WTC11 (cell line): ENCODE results near the gene USP47. TPM values are rescaled to one million over a fixed set of nuclear protein-coding genes. Genes with fewer than 3 reads are reported as not detected.

ENCODE experiments used
- ATAC-seq: fragments of 200-7000 bp; cut with Tn5 transposase; 2 replicates; pipeline ENCODE4 v1.10.0; 2021; ENCODE audit warnings: mild to moderate bottlenecking, moderate library complexity
- CTCF ChIA-PET: fragments of 300-600 bp; sonication (Branson Sonifier 250); formaldehyde crosslinking; loops from one replicate; lab custom pipeline; 2021; ENCODE audit warnings: antibody characterized with exemption; lab: Charles Lee
- POLR2A ChIA-PET: fragments of 350-600 bp; sonication (Branson Sonifier 250); formaldehyde crosslinking; loops from one replicate; lab custom pipeline; 2021; ENCODE audit warnings: antibody characterized with exemption; lab: Charles Lee
- DNase-seq: peaks from one replicate; pipeline ENCODE4 v3.0.0; 2021; ENCODE audit warnings: low spot score
- H3K27ac Mint-ChIP-seq: 2 replicates; pipeline ENCODE4 v1.8.0; 2021; ENCODE audit warnings: mixed read lengths
- H3K27me3 Mint-ChIP-seq: 2 replicates; pipeline ENCODE4 v1.8.0; 2021; ENCODE audit warnings: low read depth, mild to moderate bottlenecking, moderate library complexity, mixed read lengths
- H3K36me3 Mint-ChIP-seq: 2 replicates; pipeline ENCODE4 v1.8.0; 2021; ENCODE audit warnings: mixed read lengths
- H3K4me1 Mint-ChIP-seq: 2 replicates; pipeline ENCODE4 v1.8.0; 2022; ENCODE audit warnings: mixed read lengths
- H3K4me3 Mint-ChIP-seq: 2 replicates; pipeline ENCODE4 v1.8.0; 2021; ENCODE audit warnings: mild to moderate bottlenecking, moderate library complexity, mixed read lengths
- H3K9me3 Mint-ChIP-seq: 2 replicates; pipeline ENCODE4 v1.8.0; 2021; ENCODE audit warnings: mixed read lengths
- AFF4 ChIP-seq: sonication (generic); formaldehyde crosslinking; IDR thresholded peaks from 2 replicates; pipeline ENCODE4 v1.8.1; 2023; ENCODE audit warnings: mild to moderate bottlenecking, missing genetic modification reagents, borderline replicate concordance
- CDX4 ChIP-seq: fragments of 250-450 bp; sonication (Bioruptor Pico); IDR thresholded peaks from 2 replicates; pipeline ENCODE4 v1.9.0; 2021; ENCODE audit warnings: moderate library complexity, mild to moderate bottlenecking, inconsistent platforms, borderline replicate concordance
- E2F5 ChIP-seq: sonication (generic); formaldehyde crosslinking; IDR thresholded peaks from 2 replicates; pipeline ENCODE4 v1.8.1; 2022; ENCODE audit warnings: mild to moderate bottlenecking, moderate library complexity, missing genetic modification reagents
- ELF4 ChIP-seq: sonication (generic); formaldehyde crosslinking; IDR thresholded peaks from 2 replicates; pipeline ENCODE4 v1.8.1; 2022; ENCODE audit warnings: low read depth, mild to moderate bottlenecking, moderate library complexity, missing genetic modification reagents
- IRF1 ChIP-seq: sonication (generic); formaldehyde crosslinking; IDR thresholded peaks from 2 replicates; pipeline ENCODE4 v1.8.0; 2023; ENCODE audit warnings: missing genetic modification reagents
- IRF2 ChIP-seq: sonication (generic); formaldehyde crosslinking; IDR thresholded peaks from 2 replicates; pipeline ENCODE4 v1.8.0; 2022; ENCODE audit warnings: low read depth, missing genetic modification reagents, borderline replicate concordance
- KAT7 ChIP-seq: sonication (generic); formaldehyde crosslinking; IDR thresholded peaks from 2 replicates; pipeline ENCODE4 v1.8.1; 2023; ENCODE audit warnings: missing genetic modification reagents, mild to moderate bottlenecking, borderline replicate concordance
- MLX ChIP-seq: sonication (generic); formaldehyde crosslinking; IDR thresholded peaks from 2 replicates; pipeline ENCODE4 v1.8.1; 2023; ENCODE audit warnings: mild to moderate bottlenecking, missing genetic modification reagents, moderate library complexity
- STAT6 ChIP-seq: sonication (generic); formaldehyde crosslinking; conservative IDR thresholded peaks from 2 replicates; pipeline ENCODE4 v1.8.1; 2023; ENCODE audit warnings: mild to moderate bottlenecking, low read depth, missing genetic modification reagents, moderate library complexity
- TP53 ChIP-seq: sonication (generic); formaldehyde crosslinking; IDR thresholded peaks from 2 replicates; pipeline ENCODE4 v1.8.1; 2023; ENCODE audit warnings: mild to moderate bottlenecking, missing genetic modification reagents
- USF2 ChIP-seq: sonication (generic); formaldehyde crosslinking; IDR thresholded peaks from 2 replicates; pipeline ENCODE4 v1.8.1; 2023; ENCODE audit warnings: mild to moderate bottlenecking, missing genetic modification reagents, moderate library complexity
- ZBTB21 ChIP-seq: sonication (generic); formaldehyde crosslinking; IDR thresholded peaks from 2 replicates; pipeline ENCODE4 v1.8.1; 2023; ENCODE audit warnings: mild to moderate bottlenecking, missing genetic modification reagents, borderline replicate concordance
- ZNF416 ChIP-seq: fragments of 250-450 bp; sonication (Bioruptor Pico); IDR thresholded peaks from 2 replicates; pipeline ENCODE4 v1.9.0; 2021; ENCODE audit warnings: mild to moderate bottlenecking, inconsistent platforms
- ZNF532 ChIP-seq: fragments of 250-450 bp; sonication (Bioruptor Pico); IDR thresholded peaks from 2 replicates; pipeline ENCODE4 v1.9.0; 2021; ENCODE audit warnings: mild to moderate bottlenecking, borderline replicate concordance
- total RNA-seq: library from RNA; stranded (reverse); gene quantifications from 3 replicates; pipeline ENCODE4 v1.2.3, GENCODE V29; 2021

The USP47 gene
- total RNA-seq, 1 experiment from 2014 or later, result 19.7 TPM

- Mint-ChIP-seq H3K27me3 (no peaks in the 10 kb centered on the region), H3K27ac (0 out of 2 replicates have a peak overlapping the region, but pooled peaks have one; percentile 19), H3K4me1 (peaks cover 24% of the 10 kb centered on the region), H3K4me3 (no peak overlapping the region), H3K36me3 (peaks cover 10% of the 10 kb centered on the region), H3K9me3 (peaks cover 8% of the 10 kb centered on the region)
- ATAC-seq (no peak), DNase-seq (no peak)
- TF ChIP-seq E2F5 (CRISPR knock-in tag) (no peak), ZNF416 (CRISPR knock-in tag) (no peak), ZBTB21 (CRISPR knock-in tag) (no peak), ZNF532 (no peak), IRF2 (CRISPR knock-in tag) (no peak), STAT6 (no peak), MLX (CRISPR knock-in tag) (no peak), CDX4 (CRISPR knock-in tag) (no peak), AFF4 (CRISPR knock-in tag) (no peak), TP53 (CRISPR knock-in tag) (no peak), USF2 (CRISPR knock-in tag) (no peak), KAT7 (no peak), IRF1 (CRISPR knock-in tag) (no peak), ELF4 (CRISPR knock-in tag) (no peak)
- ChIA-PET POLR2A (no interaction called here), CTCF (interaction anchor here (1.9 kb wide), 1 partner anchor 19 kb away, joined by 6 read pairs; no protein-coding TSS in a partner anchor)
Observed at GRCh38 chr11:11985954-11986949, 144.5 kb downstream of the USP47 start.
